ENCODE data around the gene ZNF444. TPM values are rescaled to one million over a fixed set of nuclear protein-coding genes. Genes with fewer than 3 reads are reported as not detected.

Gene ZNF444
- total RNA-seq, 1 donor from 2014 or later = 19.2 TPM

- no peak for DNase-seq
- Histone ChIP-seq H3K36me3 (peaks cover 22% of the 10 kb centered on the region), H3K4me3 (no peak overlapping the region), H3K27ac (replicated peaks) (peak overlapping the region; percentile 16), H3K27me3 (ENCODE audit: low read depth) (no peaks in the 10 kb centered on the region), H3K9me3 (replicated peaks) (no peaks in the 10 kb centered on the region), H3K4me1 (peaks cover 23% of the 10 kb centered on the region)
- intact Hi-C loops (cut with micrococcal nuclease) = no loop called here
- TF ChIP-seq, protein P1, sequence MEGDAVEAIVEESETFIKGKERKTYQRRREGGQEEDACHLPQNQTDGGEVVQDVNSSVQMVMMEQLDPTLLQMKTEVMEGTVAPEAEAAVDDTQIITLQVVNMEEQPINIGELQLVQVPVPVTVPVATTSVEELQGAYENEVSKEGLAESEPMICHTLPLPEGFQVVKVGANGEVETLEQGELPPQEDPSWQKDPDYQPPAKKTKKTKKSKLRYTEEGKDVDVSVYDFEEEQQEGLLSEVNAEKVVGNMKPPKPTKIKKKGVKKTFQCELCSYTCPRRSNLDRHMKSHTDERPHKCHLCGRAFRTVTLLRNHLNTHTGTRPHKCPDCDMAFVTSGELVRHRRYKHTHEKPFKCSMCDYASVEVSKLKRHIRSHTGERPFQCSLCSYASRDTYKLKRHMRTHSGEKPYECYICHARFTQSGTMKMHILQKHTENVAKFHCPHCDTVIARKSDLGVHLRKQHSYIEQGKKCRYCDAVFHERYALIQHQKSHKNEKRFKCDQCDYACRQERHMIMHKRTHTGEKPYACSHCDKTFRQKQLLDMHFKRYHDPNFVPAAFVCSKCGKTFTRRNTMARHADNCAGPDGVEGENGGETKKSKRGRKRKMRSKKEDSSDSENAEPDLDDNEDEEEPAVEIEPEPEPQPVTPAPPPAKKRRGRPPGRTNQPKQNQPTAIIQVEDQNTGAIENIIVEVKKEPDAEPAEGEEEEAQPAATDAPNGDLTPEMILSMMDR (IDR thresholded peaks at IDR 0.05; ENCODE audit: borderline replicate concordance) = no peak
Measured at GRCh38 chr19:56144376-56144775, 3.3 kb downstream of the ZNF444 start.

DNA sequence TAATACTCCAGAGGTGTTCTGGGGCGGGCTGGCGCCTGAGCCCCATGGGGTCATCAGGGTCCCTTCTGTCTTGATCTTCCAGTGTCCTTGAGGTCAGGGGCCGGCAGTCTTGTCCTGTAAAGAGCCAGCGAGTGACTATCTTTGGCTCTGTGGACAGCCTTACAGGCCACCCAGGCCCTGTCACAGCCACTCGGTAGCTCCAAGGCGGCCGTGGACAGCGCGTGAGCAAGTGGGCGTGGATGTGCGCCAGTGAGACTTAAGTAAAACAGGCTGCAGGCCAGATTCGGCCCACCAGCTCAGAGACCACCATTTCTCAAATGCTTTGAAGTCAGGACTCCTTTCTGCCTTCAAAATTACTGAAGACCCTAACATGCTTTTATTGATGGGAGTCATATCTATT is 3.7 kb downstream of the ZNF444 start:
- intact Hi-C loops (cut with micrococcal nuclease) = no loop called here
- Histone ChIP-seq H3K4me3 (no peak overlapping the region), H3K9me3 (replicated peaks) (no peaks in the 10 kb centered on the region), H3K27ac (replicated peaks) (peak overlapping the region; percentile 16), H3K36me3 (peaks cover 26% of the 10 kb centered on the region), H3K27me3 (ENCODE audit: low read depth) (no peaks in the 10 kb centered on the region), H3K4me1 (peaks cover 24% of the 10 kb centered on the region)
- TF ChIP-seq, protein P1 (IDR thresholded peaks at IDR 0.05; ENCODE audit: borderline replicate concordance) = no peak
- no peak for DNase-seq

DNA sequence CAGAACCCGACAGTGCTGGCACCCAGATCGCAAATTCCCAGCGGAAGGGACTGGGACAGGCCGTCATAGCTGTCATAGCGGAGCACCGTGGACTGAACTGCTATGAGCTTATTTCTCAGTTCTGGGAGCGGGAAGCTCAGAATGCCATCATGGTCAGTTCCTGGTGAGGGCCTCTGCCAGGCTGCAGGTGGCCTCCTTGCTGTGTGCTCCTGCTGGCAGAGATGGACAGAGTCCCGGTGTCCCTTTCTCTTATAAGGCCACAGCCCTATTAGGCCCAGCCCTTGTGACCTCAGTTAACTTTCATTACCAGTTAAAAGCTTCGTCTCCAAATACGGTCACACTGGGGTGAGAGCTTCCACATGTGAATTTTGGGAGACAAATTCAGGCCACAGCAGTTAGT is 4.6 kb downstream of the ZNF444 start:
- intact Hi-C loops (cut with micrococcal nuclease) = no loop called here

DNA sequence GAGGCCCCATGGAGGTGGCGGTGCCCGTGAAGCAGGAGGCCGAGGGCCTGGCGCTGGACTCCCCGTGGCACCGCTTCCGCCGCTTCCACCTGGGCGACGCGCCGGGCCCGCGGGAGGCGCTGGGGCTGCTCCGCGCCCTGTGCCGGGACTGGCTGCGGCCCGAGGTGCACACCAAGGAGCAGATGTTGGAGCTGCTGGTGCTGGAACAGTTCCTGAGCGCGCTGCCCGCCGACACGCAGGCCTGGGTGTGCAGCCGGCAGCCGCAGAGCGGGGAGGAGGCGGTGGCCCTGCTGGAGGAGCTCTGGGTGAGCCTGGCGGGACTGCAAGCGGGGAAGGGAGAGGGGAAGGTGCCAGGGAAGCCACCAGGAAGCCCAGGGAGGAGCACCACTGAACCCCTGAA is 5.8 kb downstream of the ZNF444 start:
- no peak for DNase-seq
- Histone ChIP-seq H3K27ac (replicated peaks) (no peak overlapping the region), H3K9me3 (replicated peaks) (no peaks in the 10 kb centered on the region), H3K4me1 (peaks cover 20% of the 10 kb centered on the region), H3K4me3 (no peak overlapping the region), H3K36me3 (peaks cover 29% of the 10 kb centered on the region), H3K27me3 (ENCODE audit: low read depth) (no peaks in the 10 kb centered on the region)
- TF ChIP-seq, protein P1 (IDR thresholded peaks at IDR 0.05; ENCODE audit: borderline replicate concordance) = no peak
- intact Hi-C loops (cut with micrococcal nuclease) = no loop called here

More for the DNA sequence above, 4.6 kb downstream of the ZNF444 start:
- H3K9me3 ChIP-seq (replicated peaks) = no peaks in the 10 kb centered on the region
- no peak for DNase-seq
- TF ChIP-seq, protein P1 (IDR thresholded peaks at IDR 0.05; ENCODE audit: borderline replicate concordance) = no peak
- H3K27ac ChIP-seq (replicated peaks) = no peak overlapping the region
- H3K4me1 ChIP-seq = peaks cover 24% of the 10 kb centered on the region
- no peak overlapping the region for H3K4me3 ChIP-seq
- H3K27me3 ChIP-seq (ENCODE audit: low read depth) = no peaks in the 10 kb centered on the region
- H3K36me3 ChIP-seq = peaks cover 29% of the 10 kb centered on the region

GRCh38 chr19:56147307-56147706 is 6.2 kb downstream of the ZNF444 start:
- intact Hi-C loops (cut with micrococcal nuclease) = no loop called here
- TF ChIP-seq, protein P1 (IDR thresholded peaks at IDR 0.05; ENCODE audit: borderline replicate concordance) = no peak

More at GRCh38 chr19:56147307-56147706, 6.2 kb downstream of the ZNF444 start:
- DNase-seq = no peak
- Histone ChIP-seq H3K27me3 (ENCODE audit: low read depth) (no peaks in the 10 kb centered on the region), H3K4me1 (peaks cover 16% of the 10 kb centered on the region), H3K36me3 (peaks cover 29% of the 10 kb centered on the region), H3K4me3 (no peak overlapping the region), H3K27ac (replicated peaks) (no peak overlapping the region), H3K9me3 (replicated peaks) (no peaks in the 10 kb centered on the region)
